RKO (cell line): Measurements from ENCODE around the gene LSM12.

ENCODE experiments used
- DNase-seq: peaks from one replicate; pipeline ENCODE4 v3.0.0-alpha.2; 2016; ENCODE audit warnings: low spot score

Gene LSM12

GRCh38 chr17:44095647-44096496 lies 29.4 kb upstream of the LSM12 start:
- DNase-seq: no peak

GRCh38 chr17:44095388-44095646 lies 28.8 kb upstream of the LSM12 start:
- DNase-seq: no peak

GRCh38 chr17:44094701-44095387 lies 28.4 kb upstream of the LSM12 start:
- DNase-seq: no peak

DNA sequence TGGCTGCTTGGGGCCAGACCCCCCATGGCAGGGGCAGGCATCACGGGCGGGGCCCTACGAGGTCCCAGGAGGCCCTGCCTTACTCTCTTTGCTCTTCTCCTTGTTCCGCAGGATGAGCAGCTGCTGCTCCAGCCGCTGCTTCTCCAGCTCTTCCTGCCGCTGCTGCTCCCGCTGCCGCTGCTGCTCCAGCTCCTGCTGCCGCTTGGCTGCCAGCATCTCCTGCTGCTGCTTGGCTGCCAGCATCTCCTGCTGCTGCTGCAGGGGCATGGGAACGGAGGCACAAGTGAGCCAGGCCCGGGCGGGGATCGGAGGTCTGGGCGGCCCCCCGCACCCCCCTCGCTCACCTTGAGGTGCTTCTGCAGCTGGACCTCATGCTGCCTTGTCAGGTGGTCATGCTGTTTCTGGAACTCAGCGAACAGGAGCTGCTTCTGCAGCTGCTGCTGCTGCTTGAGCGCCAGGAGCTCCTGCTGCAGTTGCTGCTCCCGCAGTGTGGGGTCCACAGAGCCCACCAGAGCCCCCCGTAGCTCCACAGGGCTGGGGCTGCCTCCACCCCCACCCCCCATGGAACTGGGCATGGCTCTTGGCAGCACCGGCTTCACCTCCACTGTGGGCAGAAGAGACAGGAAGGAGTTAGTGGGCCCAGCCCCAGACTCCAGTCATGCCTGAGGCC lies 26.9 kb upstream of the LSM12 start:
- no peak for DNase-seq

DNA sequence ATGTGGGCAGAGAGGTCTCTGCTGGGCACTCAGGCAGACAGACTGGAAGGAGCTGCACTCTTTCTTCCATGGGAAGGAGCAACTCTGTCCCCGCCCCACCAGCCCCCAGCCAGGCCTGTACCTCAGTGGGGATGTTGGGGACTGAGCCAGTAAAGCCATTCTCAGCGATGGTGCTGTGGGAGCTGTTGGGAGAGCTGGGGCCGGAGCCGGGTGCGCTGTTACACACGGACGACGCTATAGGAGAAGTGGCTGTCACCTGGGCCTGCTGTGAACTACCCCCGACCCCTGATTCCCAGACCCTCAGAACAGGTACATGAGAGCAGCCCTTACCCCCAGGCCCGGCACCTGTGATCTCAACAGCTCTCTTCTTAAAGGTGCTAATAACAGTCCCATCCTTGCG lies 25.6 kb upstream of the LSM12 start:
- no peak for DNase-seq

GRCh38 chr17:44091200-44091997 lies 24.9 kb upstream of the LSM12 start:
- no peak for DNase-seq

GRCh38 chr17:44088254-44088653 lies 21.8 kb upstream of the LSM12 start:
- DNase-seq: no peak

GRCh38 chr17:44087319-44087718 lies 20.8 kb upstream of the LSM12 start:
- no peak for DNase-seq

- peak; percentile 71 for DNase-seq
Measured at GRCh38 chr17:44086364-44087311, 20.2 kb upstream of the LSM12 start.

DNA sequence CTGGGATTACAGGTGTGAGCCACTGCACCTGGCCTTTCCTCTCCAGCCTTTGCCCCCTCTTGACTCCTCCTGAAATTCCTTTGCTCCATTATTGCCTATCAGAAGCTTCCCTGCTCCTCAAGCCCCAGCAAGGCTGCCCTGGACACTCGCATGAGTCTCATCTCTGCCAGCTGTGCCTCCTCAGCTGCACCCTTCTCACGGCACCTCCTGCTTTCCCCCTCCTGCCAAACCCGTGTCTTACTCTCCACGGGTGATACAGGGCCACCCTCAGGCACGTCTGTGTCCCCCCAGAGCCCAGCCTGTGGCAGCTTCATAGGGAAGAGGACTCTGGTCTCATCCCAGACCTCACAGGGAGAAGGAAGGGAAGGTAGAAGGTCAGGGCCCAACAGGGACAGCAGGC lies 19.4 kb upstream of the LSM12 start:
- DNase-seq: no peak

DNA sequence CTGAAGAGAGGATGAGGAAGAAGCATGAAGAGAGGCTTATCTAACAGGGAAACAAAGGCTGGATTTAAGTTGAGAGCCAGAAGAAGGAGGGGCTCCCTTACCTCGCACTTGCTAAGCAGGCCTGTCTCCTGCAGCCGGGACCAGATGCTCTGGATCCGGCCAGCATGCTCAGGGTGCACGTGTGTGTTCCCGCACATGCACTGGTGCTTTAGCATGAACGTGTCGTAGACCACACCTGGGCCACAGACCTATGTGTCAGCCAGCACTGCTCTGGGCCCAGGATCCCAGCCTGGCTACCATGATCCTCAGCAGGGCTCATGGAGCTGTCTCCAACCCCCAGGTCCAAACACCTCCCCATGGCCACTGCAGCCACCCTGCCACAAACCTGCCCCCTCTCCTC lies 18.4 kb upstream of the LSM12 start:
- no peak for DNase-seq

DNA sequence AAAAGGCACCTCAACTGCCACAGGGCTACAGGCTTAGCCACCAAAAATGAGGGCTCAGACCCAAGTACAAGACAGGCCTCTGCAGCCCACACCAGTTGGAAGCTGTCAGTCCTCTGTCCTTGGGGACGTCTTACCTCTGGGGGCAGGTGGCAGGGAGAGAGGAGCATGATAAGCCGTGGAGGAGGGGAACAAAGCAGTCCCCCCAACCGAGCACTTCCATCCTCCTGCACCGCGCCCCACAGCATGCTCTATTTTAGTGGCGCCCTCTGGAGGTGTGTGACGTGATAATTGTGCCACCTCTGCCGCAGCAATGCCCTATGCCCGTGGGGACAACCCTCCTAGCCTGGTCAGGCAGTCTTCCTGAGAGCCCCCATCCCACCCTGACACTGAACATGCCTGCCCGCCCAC lies 17.7 kb upstream of the LSM12 start:
- DNase-seq: no peak

GRCh38 chr17:44083250-44083849 lies 16.9 kb upstream of the LSM12 start:
- DNase-seq: no peak

DNA sequence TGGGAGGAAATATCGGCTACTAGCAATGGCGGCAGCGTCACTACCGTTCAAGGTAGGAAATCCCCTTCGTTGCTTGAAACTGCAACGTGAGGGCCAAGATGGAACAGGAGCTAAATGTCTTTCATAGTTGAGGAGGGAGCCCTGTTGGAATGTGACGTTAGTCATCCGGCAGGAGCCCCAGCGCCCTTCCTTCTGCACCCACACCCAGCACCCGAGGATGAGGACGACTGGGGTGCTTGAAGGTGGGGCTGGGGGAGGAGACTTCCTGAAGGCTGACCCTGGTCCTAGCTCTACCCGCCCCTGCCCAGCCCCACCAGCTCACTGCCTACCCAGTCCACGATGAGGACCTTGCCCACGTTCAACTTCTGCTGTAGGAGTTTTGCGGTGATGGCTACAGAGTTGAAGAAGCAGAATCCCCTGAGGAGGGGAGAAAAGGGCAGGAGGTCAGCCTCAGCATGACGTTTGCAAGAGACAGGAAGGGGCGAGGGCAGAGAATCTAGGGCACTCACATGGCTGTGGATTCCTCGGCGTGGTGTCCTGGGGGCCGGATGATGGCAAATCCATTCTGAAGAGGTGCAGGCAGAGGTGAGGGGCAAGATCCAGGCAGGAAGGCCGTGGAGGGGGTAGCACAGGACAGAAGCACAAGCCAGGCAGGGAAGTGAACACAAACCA lies 15.9 kb upstream of the LSM12 start:
- no peak for DNase-seq

- DNase-seq: no peak
Measured at GRCh38 chr17:44081681-44082080, 15.2 kb upstream of the LSM12 start.

DNA sequence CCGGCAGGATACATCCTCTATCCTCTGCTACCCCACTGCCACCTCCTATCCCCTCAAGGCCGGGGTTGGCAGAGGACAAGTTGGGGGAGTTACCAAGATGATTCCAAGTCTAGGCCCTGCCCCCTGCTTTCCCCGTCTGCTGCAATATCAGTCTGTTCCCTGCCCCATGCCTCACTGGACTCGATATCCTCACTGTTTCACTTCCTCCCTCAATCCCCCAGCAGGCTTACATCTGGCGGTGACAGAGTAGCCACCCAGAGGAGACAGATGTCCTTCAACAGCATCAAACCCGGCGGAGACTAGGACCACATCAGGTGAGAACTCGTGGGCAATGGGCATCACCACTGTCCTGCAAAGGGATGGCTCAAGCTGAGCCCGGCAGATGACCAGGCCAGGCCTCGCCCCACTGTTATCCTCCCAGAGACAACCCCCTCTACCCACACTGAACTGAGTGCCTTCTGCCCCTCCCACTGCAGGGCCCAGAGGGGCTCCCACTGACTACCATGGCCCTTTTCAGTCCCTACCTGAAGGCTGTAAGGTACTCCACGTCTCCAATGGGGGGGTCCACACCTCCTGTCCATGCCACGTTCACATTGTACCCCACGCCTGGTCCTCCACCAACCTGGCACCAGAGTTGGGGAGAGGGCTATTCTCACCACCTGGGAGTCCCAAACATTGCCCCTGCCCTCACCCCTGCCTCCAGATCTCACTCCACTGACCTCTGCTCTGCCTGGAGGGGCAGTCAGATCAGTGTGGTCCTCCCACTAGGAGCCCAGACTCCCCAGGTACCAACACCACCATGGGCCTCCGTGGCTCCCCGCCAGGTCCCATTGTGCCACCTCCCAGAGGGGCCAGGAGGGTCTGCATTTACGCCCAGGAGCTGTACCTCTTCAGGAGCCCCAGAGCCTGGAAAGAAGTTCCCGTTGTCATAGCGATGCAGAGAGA lies 13.7 kb upstream of the LSM12 start:
- no peak for DNase-seq

GRCh38 chr17:44078412-44078811 lies 11.9 kb upstream of the LSM12 start:
- no peak for DNase-seq

DNA sequence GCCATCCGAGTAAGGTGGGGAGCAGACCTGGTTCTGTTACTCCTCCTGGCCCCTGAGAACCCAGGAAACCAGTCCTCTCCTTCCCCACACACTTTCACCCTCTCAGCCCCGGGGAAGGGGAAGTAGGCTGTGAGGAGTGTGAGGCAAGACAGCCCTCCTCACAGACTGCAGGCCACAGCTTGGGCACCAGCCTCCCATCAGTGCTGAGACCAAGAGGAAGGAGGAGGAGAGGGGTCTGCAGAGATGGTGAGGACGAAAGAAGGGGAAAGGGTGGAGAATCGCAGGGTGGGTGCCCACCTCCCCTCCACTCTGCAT lies 11.1 kb upstream of the LSM12 start:
- no peak for DNase-seq
